NCI-H2107 treated with DMSO at 0.1 percent for 48 hours (cell line): ENCODE results near the gene MATCAP1.

Experiments used
- DNase-seq: peaks from one replicate; lab custom pipeline; 2025; ENCODE audit not compliant: unreplicated experiment; lab: John Stamatoyannopoulos, UW

MATCAP1 gene

GRCh38 chr16:67144943-67145342 is 38.8 kb downstream of the MATCAP1 start:
- no peak for DNase-seq

- no peak for DNase-seq
Observed at GRCh38 chr16:67142342-67142741, 41.4 kb downstream of the MATCAP1 start.

- no peak for DNase-seq
Observed at GRCh38 chr16:67141391-67141790, 42.4 kb downstream of the MATCAP1 start.

GRCh38 chr16:67137605-67138004 is 46.2 kb downstream of the MATCAP1 start:
- DNase-seq, result no peak

GRCh38 chr16:67129422-67129821 is 54.3 kb downstream of the MATCAP1 start:
- DNase-seq, result no peak

GRCh38 chr16:67128887-67129286 is 54.9 kb downstream of the MATCAP1 start:
- DNase-seq, result no peak

- DNase-seq, result no peak
Observed at GRCh38 chr16:67128417-67128816, 55.3 kb downstream of the MATCAP1 start.
